Measurements from ENCODE around the gene DLG2.

Gene DLG2

DNA sequence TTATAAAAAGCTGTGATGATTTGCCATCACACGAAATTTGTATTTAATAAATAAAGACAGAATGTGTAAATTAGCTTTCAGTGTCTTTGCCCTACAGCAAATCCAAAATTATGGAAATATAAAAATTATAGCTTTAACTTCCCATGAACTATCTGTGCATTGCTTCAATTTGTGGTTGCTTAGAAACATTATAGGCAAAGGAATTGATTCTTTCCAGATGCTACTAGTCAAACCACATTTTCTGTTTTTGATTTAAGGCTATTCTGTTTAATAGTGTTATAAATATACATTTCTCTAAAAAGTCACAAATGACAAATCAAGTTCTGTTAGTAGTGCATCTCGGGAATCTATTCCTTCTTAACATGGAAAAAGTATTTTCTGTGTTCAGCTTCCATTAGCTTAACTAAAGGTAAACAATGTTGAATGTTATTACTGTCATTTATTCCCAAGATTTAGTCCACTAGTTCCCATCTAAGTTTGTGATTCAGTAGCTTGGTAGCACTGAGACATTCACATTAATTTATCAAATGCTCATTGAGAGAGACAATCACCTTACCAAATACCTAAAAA lies 1254.7 kb downstream of the DLG2 start:
- H4K91ac ChIP-seq (ENCODE audit: low read length): no peak overlapping the region
- no CpG with 5 or more reads among the region's 2 CpGs for WGBS

DNA sequence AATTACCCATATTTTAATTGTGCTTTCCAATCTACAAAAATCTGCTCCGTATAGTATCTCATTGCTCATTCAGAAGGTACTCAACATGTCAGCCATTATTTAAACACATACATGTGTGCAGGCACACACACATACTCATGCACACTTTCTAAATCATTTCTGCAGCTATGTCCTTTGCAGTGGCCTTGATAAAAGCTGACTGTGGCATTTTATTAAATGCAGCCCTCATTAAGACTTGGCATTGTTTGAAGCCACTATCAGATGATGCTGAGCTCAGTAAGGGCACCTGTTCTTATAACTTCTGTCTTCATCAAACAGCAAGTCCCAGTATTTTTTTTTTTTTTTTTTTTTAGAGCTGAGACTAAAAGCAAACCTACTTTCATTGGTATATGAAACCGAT lies 1269.1 kb downstream of the DLG2 start:
- H3K27me3 ChIP-seq (ENCODE audit: control insufficient read depth in 1 of 2, insufficient read depth in 1 of 2, low read length in 2 of 2): no peaks in the 10 kb centered on the region
- no peak overlapping the region for H3K4me2 ChIP-seq (ENCODE audit: low read length, poor library complexity, severe bottlenecking)
- H3K36me3 ChIP-seq (ENCODE audit: control insufficient read depth in 1 of 2, insufficient read depth in 2 of 2, low read depth in 1 of 2, low read length in 2 of 2): no peaks in the 10 kb centered on the region
- no peak overlapping the region for H2BK5ac ChIP-seq (ENCODE audit: low read depth, low read length, poor library complexity, severe bottlenecking)
- H3K27ac ChIP-seq (ENCODE audit: low read length, poor library complexity, severe bottlenecking): no peak overlapping the region
- H3K4ac ChIP-seq (ENCODE audit: low read depth in 1 of 2, low read length in 2 of 2): no peak overlapping the region
- H2BK15ac ChIP-seq (ENCODE audit: low read depth, poor library complexity, severe bottlenecking): no peak overlapping the region
- no peak overlapping the region for H2BK120ac ChIP-seq (ENCODE audit: low read depth, low read length)
- no peak overlapping the region for H2BK12ac ChIP-seq (ENCODE audit: low read length in 2 of 2)
- no peaks in the 10 kb centered on the region for H3K4me1 ChIP-seq (ENCODE audit: control insufficient read depth, insufficient read depth, low read depth, low read length)
- 91% methylated on average over 1 of the region's 2 CpGs for WGBS
- no peak overlapping the region for H4K8ac ChIP-seq (ENCODE audit: low read length)
- H3K23ac ChIP-seq (ENCODE audit: low read length in 2 of 2): no peak overlapping the region
- no peak overlapping the region for H3K9ac ChIP-seq (ENCODE audit: low read length)
- no peak overlapping the region for H3K4me3 ChIP-seq (ENCODE audit: insufficient read depth in 1 of 2, low read depth in 1 of 2, low read length in 2 of 2)
- H3K14ac ChIP-seq (ENCODE audit: low read length in 2 of 2): no peak overlapping the region
- no peak overlapping the region for H2AK5ac ChIP-seq (ENCODE audit: low read length, severe bottlenecking)
- no peak for DNase-seq
- no peak overlapping the region for H4K91ac ChIP-seq (ENCODE audit: low read length)
- no peaks in the 10 kb centered on the region for H3K9me3 ChIP-seq (ENCODE audit: control insufficient read depth, low read length)
- H3K79me1 ChIP-seq (replicated peaks; ENCODE audit: low read length, poor library complexity, severe bottlenecking): no peaks in the 10 kb centered on the region
- no peak overlapping the region for H3K18ac ChIP-seq (ENCODE audit: low read depth in 1 of 2, low read length in 2 of 2)
- no peak overlapping the region for H2AFZ ChIP-seq (ENCODE audit: low read depth, low read length)

More for the DNA sequence above, 1254.7 kb downstream of the DLG2 start:
- H3K4me2 ChIP-seq (ENCODE audit: low read length, poor library complexity, severe bottlenecking): no peak overlapping the region
- no peaks in the 10 kb centered on the region for H3K79me1 ChIP-seq (replicated peaks; ENCODE audit: low read length, poor library complexity, severe bottlenecking)
- no peak overlapping the region for H3K4me3 ChIP-seq (ENCODE audit: insufficient read depth in 1 of 2, low read depth in 1 of 2, low read length in 2 of 2)
- no peak overlapping the region for H4K8ac ChIP-seq (ENCODE audit: low read length)
- H2AFZ ChIP-seq (ENCODE audit: low read depth, low read length): no peak overlapping the region
- no peak overlapping the region for H2BK120ac ChIP-seq (ENCODE audit: low read depth, low read length)
- H2BK15ac ChIP-seq (ENCODE audit: low read depth, poor library complexity, severe bottlenecking): no peak overlapping the region
- no peaks in the 10 kb centered on the region for H3K36me3 ChIP-seq (ENCODE audit: control insufficient read depth in 1 of 2, insufficient read depth in 2 of 2, low read depth in 1 of 2, low read length in 2 of 2)
- no peak overlapping the region for H2AK5ac ChIP-seq (ENCODE audit: low read length, severe bottlenecking)
- no peak for DNase-seq
- no peak overlapping the region for H3K27ac ChIP-seq (ENCODE audit: low read length, poor library complexity, severe bottlenecking)
- no peak overlapping the region for H3K23ac ChIP-seq (ENCODE audit: low read length in 2 of 2)
- H3K27me3 ChIP-seq (ENCODE audit: control insufficient read depth in 1 of 2, insufficient read depth in 1 of 2, low read length in 2 of 2): no peaks in the 10 kb centered on the region
- no peak overlapping the region for H2BK5ac ChIP-seq (ENCODE audit: low read depth, low read length, poor library complexity, severe bottlenecking)
- H3K9ac ChIP-seq (ENCODE audit: low read length): no peak overlapping the region
- no peak overlapping the region for H2BK12ac ChIP-seq (ENCODE audit: low read length in 2 of 2)
- H3K4me1 ChIP-seq (ENCODE audit: control insufficient read depth, insufficient read depth, low read depth, low read length): no peaks in the 10 kb centered on the region
- H3K18ac ChIP-seq (ENCODE audit: low read depth in 1 of 2, low read length in 2 of 2): no peak overlapping the region
- H3K4ac ChIP-seq (ENCODE audit: low read depth in 1 of 2, low read length in 2 of 2): no peak overlapping the region
- no peak overlapping the region for H3K14ac ChIP-seq (ENCODE audit: low read length in 2 of 2)
- no peaks in the 10 kb centered on the region for H3K9me3 ChIP-seq (ENCODE audit: control insufficient read depth, low read length)

DNA sequence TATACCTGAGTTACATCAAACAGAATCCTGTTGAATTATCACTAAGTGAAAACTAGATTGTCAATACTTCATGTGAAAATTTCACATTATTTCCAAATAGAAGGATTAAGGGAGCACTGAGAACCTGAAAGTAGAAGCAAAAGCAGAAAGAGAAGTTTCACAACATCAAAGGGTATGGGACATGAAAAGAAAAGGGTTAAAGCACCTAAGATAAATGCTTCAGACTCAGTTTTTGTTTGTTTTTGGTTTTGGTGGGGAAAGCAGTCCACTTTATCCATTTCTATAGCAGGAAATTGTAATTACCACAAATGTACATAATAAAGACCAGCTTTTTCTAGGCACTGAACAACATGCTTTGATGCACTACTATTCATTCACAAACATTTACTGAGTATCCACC lies 1271.2 kb downstream of the DLG2 start:
- no peak overlapping the region for H3K14ac ChIP-seq (ENCODE audit: low read length in 2 of 2)
- no peak for DNase-seq
- H3K27ac ChIP-seq (ENCODE audit: low read length, poor library complexity, severe bottlenecking): no peak overlapping the region
- no peaks in the 10 kb centered on the region for H3K9me3 ChIP-seq (ENCODE audit: control insufficient read depth, low read length)
- H4K8ac ChIP-seq (ENCODE audit: low read length): no peak overlapping the region
- no peak overlapping the region for H2BK12ac ChIP-seq (ENCODE audit: low read length in 2 of 2)
- H4K91ac ChIP-seq (ENCODE audit: low read length): no peak overlapping the region
- H3K27me3 ChIP-seq (ENCODE audit: control insufficient read depth in 1 of 2, insufficient read depth in 1 of 2, low read length in 2 of 2): no peaks in the 10 kb centered on the region
- no peak overlapping the region for H2AK5ac ChIP-seq (ENCODE audit: low read length, severe bottlenecking)
- no peak overlapping the region for H2AFZ ChIP-seq (ENCODE audit: low read depth, low read length)
- no peaks in the 10 kb centered on the region for H3K79me1 ChIP-seq (replicated peaks; ENCODE audit: low read length, poor library complexity, severe bottlenecking)
- H2BK15ac ChIP-seq (ENCODE audit: low read depth, poor library complexity, severe bottlenecking): no peak overlapping the region
- no peak overlapping the region for H2BK5ac ChIP-seq (ENCODE audit: low read depth, low read length, poor library complexity, severe bottlenecking)
- H3K36me3 ChIP-seq (ENCODE audit: control insufficient read depth in 1 of 2, insufficient read depth in 2 of 2, low read depth in 1 of 2, low read length in 2 of 2): no peaks in the 10 kb centered on the region
- no peaks in the 10 kb centered on the region for H3K4me1 ChIP-seq (ENCODE audit: control insufficient read depth, insufficient read depth, low read depth, low read length)
- no peak overlapping the region for H3K4me3 ChIP-seq (ENCODE audit: insufficient read depth in 1 of 2, low read depth in 1 of 2, low read length in 2 of 2)
- H3K9ac ChIP-seq (ENCODE audit: low read length): no peak overlapping the region
- H3K4me2 ChIP-seq (ENCODE audit: low read length, poor library complexity, severe bottlenecking): no peak overlapping the region
- no peak overlapping the region for H3K18ac ChIP-seq (ENCODE audit: low read depth in 1 of 2, low read length in 2 of 2)
- no peak overlapping the region for H2BK120ac ChIP-seq (ENCODE audit: low read depth, low read length)
- H3K4ac ChIP-seq (ENCODE audit: low read depth in 1 of 2, low read length in 2 of 2): no peak overlapping the region
- no peak overlapping the region for H3K23ac ChIP-seq (ENCODE audit: low read length in 2 of 2)

DNA sequence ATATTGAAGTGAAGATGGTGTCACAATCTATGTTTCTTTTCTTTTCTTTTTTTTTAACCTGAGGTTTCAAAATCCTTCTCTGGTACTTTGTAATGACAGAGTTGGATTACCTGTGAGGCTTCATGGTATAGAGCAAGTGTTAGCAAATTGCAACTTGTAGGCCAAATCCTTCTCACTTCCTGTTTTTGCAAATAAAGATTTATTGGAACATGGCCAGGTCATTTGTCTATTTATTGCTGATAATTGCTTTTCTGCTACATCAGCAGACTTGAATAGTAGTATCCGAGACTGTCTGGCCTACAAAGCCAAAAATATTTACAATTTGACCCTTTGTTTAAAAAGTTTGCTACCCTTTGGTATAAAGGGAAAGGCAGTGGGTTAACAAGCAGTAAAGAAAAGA lies 1281.5 kb downstream of the DLG2 start:
- Histone ChIP-seq H2AK5ac (ENCODE audit: low read length, severe bottlenecking) (no peak overlapping the region), H3K9ac (ENCODE audit: low read length) (no peak overlapping the region), H4K8ac (ENCODE audit: low read length) (no peak overlapping the region), H3K4me1 (ENCODE audit: control insufficient read depth, insufficient read depth, low read depth, low read length) (no peaks in the 10 kb centered on the region), H3K79me1 (replicated peaks; ENCODE audit: low read length, poor library complexity, severe bottlenecking) (no peaks in the 10 kb centered on the region), H3K4me3 (ENCODE audit: insufficient read depth in 1 of 2, low read depth in 1 of 2, low read length in 2 of 2) (no peak overlapping the region), H3K4ac (ENCODE audit: low read depth in 1 of 2, low read length in 2 of 2) (no peak overlapping the region), H3K18ac (ENCODE audit: low read depth in 1 of 2, low read length in 2 of 2) (no peak overlapping the region), H3K14ac (ENCODE audit: low read length in 2 of 2) (no peak overlapping the region), H3K4me2 (ENCODE audit: low read length, poor library complexity, severe bottlenecking) (no peak overlapping the region), H2BK120ac (ENCODE audit: low read depth, low read length) (no peak overlapping the region), H3K23ac (ENCODE audit: low read length in 2 of 2) (no peak overlapping the region), H3K36me3 (ENCODE audit: control insufficient read depth in 1 of 2, insufficient read depth in 2 of 2, low read depth in 1 of 2, low read length in 2 of 2) (no peaks in the 10 kb centered on the region), H3K27me3 (ENCODE audit: control insufficient read depth in 1 of 2, insufficient read depth in 1 of 2, low read length in 2 of 2) (no peaks in the 10 kb centered on the region), H2AFZ (ENCODE audit: low read depth, low read length) (no peak overlapping the region), H2BK12ac (ENCODE audit: low read length in 2 of 2) (no peak overlapping the region), H3K27ac (ENCODE audit: low read length, poor library complexity, severe bottlenecking) (no peak overlapping the region), H3K9me3 (ENCODE audit: control insufficient read depth, low read length) (no peaks in the 10 kb centered on the region), H4K91ac (ENCODE audit: low read length) (no peak overlapping the region), H2BK15ac (ENCODE audit: low read depth, poor library complexity, severe bottlenecking) (no peak overlapping the region), H2BK5ac (ENCODE audit: low read depth, low read length, poor library complexity, severe bottlenecking) (no peak overlapping the region)
- no peak for DNase-seq
- WGBS: no CpG with 5 or more reads among the region's 1 CpG

Data from mesenchymal stem cell (in vitro differentiated cells and primary cell).